Measurements from ENCODE around the gene PLEKHA5. TPM values are rescaled to one million over a fixed set of nuclear protein-coding genes. Genes with fewer than 3 reads are reported as not detected.

PLEKHA5 gene
- polyA plus RNA-seq, 1 of the 3 experiments (the other 2 are of a cell fraction), result 7.1 TPM

DNA sequence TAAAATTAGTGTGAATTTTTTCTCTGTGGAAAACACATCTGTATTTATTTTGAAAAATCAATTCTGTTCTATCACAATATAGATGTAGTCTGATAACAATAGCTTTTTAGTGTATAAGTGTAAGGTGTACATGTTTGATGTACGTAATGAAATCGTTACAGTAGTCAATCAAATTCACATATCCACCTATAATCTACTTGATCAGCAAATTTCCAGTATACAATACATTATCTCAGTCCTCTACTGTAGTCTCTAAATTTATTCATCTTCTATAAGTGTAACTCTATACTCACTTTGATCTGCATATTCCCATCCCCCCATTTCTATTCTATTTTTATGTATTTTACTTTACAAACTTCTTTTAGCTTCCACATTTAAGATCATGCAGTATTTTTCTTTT lies 13.0 kb downstream of the PLEKHA5 start:
- ChIA-PET CTCF (no interaction called here), POLR2A (no interaction called here)
- no peaks in the 10 kb centered on the region; the same call in 1 of the 2 replicates for H4K20me1 ChIP-seq (ENCODE audit: insufficient read depth)
- H2AFZ ChIP-seq (ENCODE audit: low read depth), result no peak overlapping the region
- no peak for DNase-seq
- H3K79me2 ChIP-seq (ENCODE audit: insufficient read depth), result peaks cover 25% of the 10 kb centered on the region; the same call in 1 of the 2 replicates
- H3F3A ChIP-seq (replicated peaks; ENCODE audit: insufficient read depth), result peaks cover 11% of the 10 kb centered on the region
- H3K27ac ChIP-seq (ENCODE audit: low read depth in 2 of 2, low read length in 1 of 2), result no peak overlapping the region
- WGBS (ENCODE audit: low lambda C conversion rate), result 95% methylated on average over 2 of the region's 2 CpGs
- no peak overlapping the region for H3K4me3 ChIP-seq (ENCODE audit: low read depth in 2 of 2, low read length in 1 of 2)
- H3K4me2 ChIP-seq, result no peak overlapping the region
- H3K36me3 ChIP-seq (replicated peaks in 1 of 2; ENCODE audit: control insufficient read depth in 1 of 2, insufficient read depth in 2 of 2, low read length in 1 of 2), result peaks cover 11 to 20% of the 10 kb centered on the region in 2 experiments
- H3K4me1 ChIP-seq (ENCODE audit: control insufficient read depth in 1 of 2, insufficient read depth in 2 of 2, low read depth in 1 of 2, low read length in 1 of 2), result no peaks in the 10 kb centered on the region; a peak in 1 of 4 replicates
- no peak overlapping the region for H3K9ac ChIP-seq
- H3K27me3 ChIP-seq (ENCODE audit: insufficient read depth), result no peaks in the 10 kb centered on the region
- no peaks in the 10 kb centered on the region for H3K9me2 ChIP-seq
- no peaks in the 10 kb centered on the region for H3K9me3 ChIP-seq
- no peak for TF ChIP-seq FOXM1 (IDR thresholded peaks at IDR 0.05; ENCODE audit: low read depth)
- TF ChIP-seq, protein P1, sequence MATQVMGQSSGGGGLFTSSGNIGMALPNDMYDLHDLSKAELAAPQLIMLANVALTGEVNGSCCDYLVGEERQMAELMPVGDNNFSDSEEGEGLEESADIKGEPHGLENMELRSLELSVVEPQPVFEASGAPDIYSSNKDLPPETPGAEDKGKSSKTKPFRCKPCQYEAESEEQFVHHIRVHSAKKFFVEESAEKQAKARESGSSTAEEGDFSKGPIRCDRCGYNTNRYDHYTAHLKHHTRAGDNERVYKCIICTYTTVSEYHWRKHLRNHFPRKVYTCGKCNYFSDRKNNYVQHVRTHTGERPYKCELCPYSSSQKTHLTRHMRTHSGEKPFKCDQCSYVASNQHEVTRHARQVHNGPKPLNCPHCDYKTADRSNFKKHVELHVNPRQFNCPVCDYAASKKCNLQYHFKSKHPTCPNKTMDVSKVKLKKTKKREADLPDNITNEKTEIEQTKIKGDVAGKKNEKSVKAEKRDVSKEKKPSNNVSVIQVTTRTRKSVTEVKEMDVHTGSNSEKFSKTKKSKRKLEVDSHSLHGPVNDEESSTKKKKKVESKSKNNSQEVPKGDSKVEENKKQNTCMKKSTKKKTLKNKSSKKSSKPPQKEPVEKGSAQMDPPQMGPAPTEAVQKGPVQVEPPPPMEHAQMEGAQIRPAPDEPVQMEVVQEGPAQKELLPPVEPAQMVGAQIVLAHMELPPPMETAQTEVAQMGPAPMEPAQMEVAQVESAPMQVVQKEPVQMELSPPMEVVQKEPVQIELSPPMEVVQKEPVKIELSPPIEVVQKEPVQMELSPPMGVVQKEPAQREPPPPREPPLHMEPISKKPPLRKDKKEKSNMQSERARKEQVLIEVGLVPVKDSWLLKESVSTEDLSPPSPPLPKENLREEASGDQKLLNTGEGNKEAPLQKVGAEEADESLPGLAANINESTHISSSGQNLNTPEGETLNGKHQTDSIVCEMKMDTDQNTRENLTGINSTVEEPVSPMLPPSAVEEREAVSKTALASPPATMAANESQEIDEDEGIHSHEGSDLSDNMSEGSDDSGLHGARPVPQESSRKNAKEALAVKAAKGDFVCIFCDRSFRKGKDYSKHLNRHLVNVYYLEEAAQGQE (IDR thresholded peaks at IDR 0.05; ENCODE audit: low read depth, low read length), result no peak
- TF ChIP-seq RXRA (IDR thresholded peaks at IDR 0.05; ENCODE audit: borderline replicate concordance, low read depth), result no peak
- TF ChIP-seq TCF12 (IDR thresholded peaks at IDR 0.05), result no peak
- no peak for TF ChIP-seq JUND (IDR thresholded peaks at IDR 0.05)
- TF ChIP-seq GATA2 (CRISPR knock-in tag; IDR thresholded peaks at IDR 0.05), result no peak
- TF ChIP-seq FOSL2 (IDR thresholded peaks at IDR 0.05; ENCODE audit: borderline replicate concordance, low read depth), result no peak
- no peak for TF ChIP-seq EP300 (IDR thresholded peaks at IDR 0.05; ENCODE audit: borderline replicate concordance in 1 of 2, low read depth in 1 of 2, low read length in 1 of 2)
- no peak for TF ChIP-seq NFIC (IDR thresholded peaks at IDR 0.05; ENCODE audit: borderline replicate concordance)
- TF ChIP-seq RCOR1 (IDR thresholded peaks at IDR 0.05; ENCODE audit: low read length), result no peak

DNA sequence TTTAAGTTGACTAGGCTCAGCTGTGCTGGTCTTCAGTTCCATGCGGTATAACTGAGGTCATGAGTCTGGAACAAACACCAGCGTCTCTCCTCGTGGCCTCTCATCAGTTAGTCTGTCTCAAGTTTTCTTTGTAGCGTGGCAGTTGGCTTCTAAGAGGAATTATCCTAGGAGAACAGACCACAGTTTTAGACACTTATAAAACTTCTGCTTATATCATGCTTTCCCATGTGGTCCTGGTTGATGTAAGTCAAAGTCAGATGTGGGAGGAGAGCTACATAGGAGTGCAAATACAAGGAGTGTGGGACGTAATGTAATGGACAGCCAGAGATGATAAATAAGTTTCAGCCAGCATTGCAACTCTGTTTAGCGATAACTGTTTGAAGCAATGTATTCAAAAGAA lies 14.8 kb downstream of the PLEKHA5 start:
- Histone ChIP-seq H3K79me2 (ENCODE audit: insufficient read depth) (peaks cover 22% of the 10 kb centered on the region; the same call in 1 of the 2 replicates), H3K36me3 (replicated peaks in 1 of 2; ENCODE audit: control insufficient read depth in 1 of 2, insufficient read depth in 2 of 2, low read length in 1 of 2) (peaks cover 11 to 20% of the 10 kb centered on the region in 2 experiments), H3K4me2 (no peak overlapping the region), H3K4me1 (ENCODE audit: control insufficient read depth in 1 of 2, insufficient read depth in 2 of 2, low read depth in 1 of 2, low read length in 1 of 2) (no peaks in the 10 kb centered on the region; a peak in 1 of 4 replicates), H3K27ac (ENCODE audit: low read depth in 2 of 2, low read length in 1 of 2) (no peak overlapping the region), H3K9me3 (no peaks in the 10 kb centered on the region), H2AFZ (ENCODE audit: low read depth) (no peak overlapping the region), H3K4me3 (ENCODE audit: low read depth in 2 of 2, low read length in 1 of 2) (no peak overlapping the region), H3K9me2 (no peaks in the 10 kb centered on the region), H3K9ac (no peak overlapping the region), H3F3A (replicated peaks; ENCODE audit: insufficient read depth) (peaks cover 6% of the 10 kb centered on the region), H3K27me3 (ENCODE audit: insufficient read depth) (no peaks in the 10 kb centered on the region), H4K20me1 (ENCODE audit: insufficient read depth) (no peaks in the 10 kb centered on the region; the same call in 1 of the 2 replicates)
- CTCF ChIA-PET, result no interaction called here
- TF ChIP-seq SIN3A (IDR thresholded peaks at IDR 0.05; ENCODE audit: borderline replicate concordance, low read depth, low read length) (no peak), SMC3 (IDR thresholded peaks at IDR 0.05; ENCODE audit: low read depth, low read length) (no peak), RFX5 (IDR thresholded peaks at IDR 0.05; ENCODE audit: low read length) (no peak)
- TF ChIP-seq, protein P1 (IDR thresholded peaks at IDR 0.05; ENCODE audit: low read depth, low read length), result no peak
- WGBS (ENCODE audit: low lambda C conversion rate), result 95% methylated on average over 6 of the region's 6 CpGs
- DNase-seq, result no peak
- POLR2A ChIA-PET, result no interaction called here
